Activated T-cell treated with anti-CD3 and anti-CD28 coated beads, Interleukin-2, amount 50 U/mL, for 72 hours (primary cell): ENCODE data around the gene LDAF1. TPM values are rescaled to one million over a fixed set of nuclear protein-coding genes. Genes with fewer than 3 reads are reported as not detected.
"Not testable (repeated sequence)": the region's sequence is repeated elsewhere in the genome, so short reads cannot be mapped to it uniquely, and the experiment has no call there.

Experiments
- ATAC-seq, 2 donors: fragments of 150-1000 bp; cut with Tn5 transposase; replicated peaks in 1 of 2; 2 replicates each; pipeline ENCODE4 v1.10.0; 2021; ENCODE audit warnings: moderate library complexity in 2 of 2, mild to moderate bottlenecking in 1 of 2
- DNase-seq, 2 donors: peaks; one replicate each; pipeline ENCODE4 v3.0.0; 2021 to 2022; ENCODE audit warnings: mixed read lengths in 1 of 2
- H3K27ac Mint-ChIP-seq: one replicate; pipeline ENCODE4 v1.8.0; 2022; ENCODE audit warnings: mild to moderate bottlenecking, moderate library complexity, mixed read lengths
- H3K27me3 Mint-ChIP-seq: one replicate; pipeline ENCODE4 v1.8.0; 2022; ENCODE audit warnings: low read depth, mixed read lengths
- H3K36me3 Mint-ChIP-seq, 2 donors: one replicate each; pipeline ENCODE4 v1.8.0; 2022; ENCODE audit warnings: mixed read lengths in 2 of 2, mild to moderate bottlenecking in 1 of 2; ENCODE audit not compliant: insufficient read depth in 2 of 2
- H3K4me1 Mint-ChIP-seq: one replicate; pipeline ENCODE4 v1.8.0; 2022; ENCODE audit warnings: low read depth, mixed read lengths
- H3K4me3 Mint-ChIP-seq, 2 donors: one replicate each; pipeline ENCODE4 v1.8.0; 2022; ENCODE audit warnings: mild to moderate bottlenecking in 2 of 2, mixed read lengths in 2 of 2, moderate library complexity in 2 of 2
- H3K9me3 Mint-ChIP-seq, 2 donors: one replicate each; pipeline ENCODE4 v1.8.0; 2022; ENCODE audit warnings: mixed read lengths in 2 of 2
- total RNA-seq, 2 donors: library from RNA; stranded (reverse); gene quantifications; one replicate each; pipeline ENCODE4 v1.2.3, GENCODE V29; 2022

The LDAF1 gene
- total RNA-seq, 2 donors from 2014 or later, result 10.4 to 12.2 TPM

DNA sequence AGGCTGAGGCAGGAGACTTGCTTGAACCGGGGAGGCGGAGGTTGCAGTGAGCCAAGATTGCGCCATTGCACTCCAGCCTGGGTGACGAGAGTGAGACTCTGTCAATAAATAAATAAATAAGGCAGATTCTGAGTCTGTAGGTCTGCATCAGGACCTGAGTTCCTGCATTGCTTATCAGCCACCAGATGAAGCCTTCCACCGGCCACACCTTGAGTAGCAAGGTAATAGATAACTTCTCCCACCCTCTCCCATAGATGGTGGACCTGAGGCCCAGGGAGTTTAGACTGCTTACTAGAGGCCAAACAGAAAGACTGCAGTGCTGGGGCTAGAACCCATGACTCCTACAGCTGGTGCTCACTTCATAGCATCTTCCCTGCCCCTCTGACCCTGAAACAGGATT, 30.8 kb downstream of the LDAF1 start:
- Mint-ChIP-seq H3K36me3 (peaks cover 4 to 8% of the 10 kb centered on the region in 2 donors), H3K9me3 (peaks cover 6 to 10% of the 10 kb centered on the region in 2 donors), H3K4me1 (peaks cover 12% of the 10 kb centered on the region), H3K27ac (no peak overlapping the region), H3K4me3 (no peak overlapping the region), H3K27me3 (peaks cover 10% of the 10 kb centered on the region)
- DNase-seq, result no peak
- ATAC-seq, result no peak

DNA sequence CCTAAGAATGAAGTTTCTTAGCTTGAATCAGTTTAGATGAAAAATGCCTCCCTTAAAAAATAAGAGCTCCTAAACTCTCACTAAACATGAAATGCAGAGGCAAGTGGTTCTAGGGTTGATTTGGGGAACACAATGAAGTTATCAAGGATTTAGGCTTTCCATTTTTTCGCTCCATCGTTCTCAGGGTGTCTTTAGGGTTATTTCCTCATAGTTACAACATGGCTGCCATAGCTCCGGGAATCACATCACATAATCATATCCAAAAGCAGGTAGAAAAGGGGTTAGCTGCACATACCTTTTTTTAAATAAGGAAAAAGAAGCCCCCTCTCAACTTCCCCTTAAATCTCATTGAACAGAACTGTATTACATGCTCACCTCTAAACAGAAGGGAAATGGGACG, 31.5 kb downstream of the LDAF1 start:
- H3K4me1 Mint-ChIP-seq, result peaks cover 19% of the 10 kb centered on the region
- H3K27me3 Mint-ChIP-seq, result peaks cover 17% of the 10 kb centered on the region
- no peak overlapping the region for H3K27ac Mint-ChIP-seq
- H3K4me3 Mint-ChIP-seq, result no peak overlapping the region
- ATAC-seq (no peak), DNase-seq (no peak)
- peaks cover 2 to 3% of the 10 kb centered on the region in 2 donors for H3K9me3 Mint-ChIP-seq
- H3K36me3 Mint-ChIP-seq, result peaks cover 1 to 2% of the 10 kb centered on the region in 2 donors

DNA sequence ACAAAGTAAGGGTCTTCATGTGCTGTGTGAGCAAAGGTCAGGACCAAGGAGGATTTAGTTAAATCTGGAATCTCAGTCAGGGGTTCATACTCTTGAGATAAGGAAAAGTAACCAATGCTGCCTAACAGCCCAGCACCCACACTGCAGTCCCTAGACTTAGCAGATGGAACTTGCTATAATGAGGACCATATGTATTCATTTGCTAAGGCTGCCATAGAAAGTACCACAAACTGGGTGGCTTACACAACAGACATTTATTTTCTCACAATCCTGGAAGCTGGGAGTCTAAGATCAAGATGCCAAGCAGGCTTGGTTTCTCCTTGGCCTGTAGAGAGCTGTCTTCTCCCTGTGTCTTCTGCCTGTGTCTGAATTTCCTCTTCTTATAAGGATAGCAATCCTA, 32.1 kb downstream of the LDAF1 start:
- H3K36me3 Mint-ChIP-seq, result peaks cover 1 to 2% of the 10 kb centered on the region in 2 donors
- DNase-seq, result no peak
- no peak overlapping the region for H3K27ac Mint-ChIP-seq
- peaks cover 0 to 2% of the 10 kb centered on the region in 2 donors for H3K9me3 Mint-ChIP-seq
- peaks cover 20% of the 10 kb centered on the region for H3K4me1 Mint-ChIP-seq
- peaks cover 17% of the 10 kb centered on the region for H3K27me3 Mint-ChIP-seq
- ATAC-seq, result no peak
- H3K4me3 Mint-ChIP-seq, result no peak overlapping the region

DNA sequence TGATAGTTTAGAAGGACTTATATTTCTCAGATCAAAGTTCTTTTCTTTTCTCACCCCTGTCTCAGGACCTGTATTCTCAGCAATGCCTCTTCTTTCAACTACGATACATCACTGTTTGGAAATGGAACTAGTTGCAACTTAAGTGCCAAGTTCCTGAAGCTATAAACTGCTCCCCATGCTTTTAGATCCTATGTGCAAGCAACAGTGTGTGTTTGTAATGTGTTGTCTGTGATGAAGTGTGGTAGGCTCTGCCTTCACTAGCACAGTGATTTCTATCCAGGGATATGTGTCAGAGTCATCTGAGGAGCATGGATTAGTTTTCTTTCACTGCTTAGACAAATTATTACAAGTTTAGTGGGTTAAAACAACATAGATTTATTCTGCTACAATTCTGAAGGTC, 34.5 kb downstream of the LDAF1 start:
- ATAC-seq, result no peak
- no peak overlapping the region for H3K4me3 Mint-ChIP-seq
- DNase-seq, result no peak
- H3K27me3 Mint-ChIP-seq, result peaks cover 17% of the 10 kb centered on the region
- peaks cover 20% of the 10 kb centered on the region for H3K4me1 Mint-ChIP-seq
- H3K27ac Mint-ChIP-seq, result no peak overlapping the region
- no peaks in the 10 kb centered on the region for H3K36me3 Mint-ChIP-seq
- no peaks in the 10 kb centered on the region for H3K9me3 Mint-ChIP-seq

DNA sequence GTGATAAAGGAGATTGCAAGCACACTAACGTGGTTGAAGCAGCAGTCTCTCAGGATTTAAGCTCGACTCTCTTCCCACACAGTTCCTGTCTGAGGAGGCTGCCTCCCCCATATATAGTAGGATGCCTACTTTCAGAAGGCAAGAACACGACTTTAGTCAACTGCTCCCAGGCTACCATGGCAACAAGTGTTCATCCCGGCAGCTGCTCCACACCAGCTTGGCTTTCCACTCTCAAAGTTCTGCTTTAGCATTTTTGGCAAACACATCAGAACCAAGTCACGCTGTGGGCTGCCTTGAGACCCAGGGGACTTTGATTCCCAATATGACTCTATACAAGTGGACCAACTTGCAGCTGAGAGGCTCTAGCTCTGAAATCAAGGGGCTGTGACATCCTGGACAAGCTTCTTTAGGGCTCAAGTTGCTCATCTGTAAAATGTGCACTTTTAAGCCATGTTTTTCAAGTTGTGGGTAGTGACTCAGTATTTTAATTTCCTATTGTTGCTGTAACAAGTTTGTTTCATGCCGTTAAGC, 36.4 kb downstream of the LDAF1 start:
- no peak for DNase-seq
- ATAC-seq, result no peak
- H3K27me3 Mint-ChIP-seq, result peaks cover 17% of the 10 kb centered on the region

DNA sequence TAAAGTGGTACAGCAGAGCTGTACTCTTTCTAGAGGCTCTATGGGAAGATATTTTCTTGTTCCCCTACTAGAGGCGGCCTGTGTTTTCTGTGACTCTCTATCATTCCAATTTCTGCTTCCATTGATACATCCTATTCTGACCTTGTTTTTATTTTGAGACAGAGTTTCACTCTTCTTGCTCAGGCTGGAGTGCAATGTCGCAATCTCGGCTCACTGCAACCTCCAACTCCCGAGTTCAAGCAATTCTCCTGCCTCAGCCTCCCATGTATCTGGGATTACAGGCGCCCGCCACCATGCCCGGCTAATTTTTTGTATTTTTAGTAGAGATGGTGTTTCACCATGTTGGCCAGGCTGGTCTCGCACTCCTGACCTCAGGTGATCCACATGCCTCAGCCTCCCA, 36.9 kb downstream of the LDAF1 start:
- Mint-ChIP-seq H3K27me3 (peaks cover 17% of the 10 kb centered on the region), H3K4me1 (peaks cover 10% of the 10 kb centered on the region)

More for the DNA sequence above, 36.4 kb downstream of the LDAF1 start:
- no peak overlapping the region for H3K27ac Mint-ChIP-seq
- peaks cover 10% of the 10 kb centered on the region for H3K4me1 Mint-ChIP-seq
- no peaks in the 10 kb centered on the region for H3K9me3 Mint-ChIP-seq
- no peak overlapping the region for H3K4me3 Mint-ChIP-seq
- no peaks in the 10 kb centered on the region for H3K36me3 Mint-ChIP-seq

DNA sequence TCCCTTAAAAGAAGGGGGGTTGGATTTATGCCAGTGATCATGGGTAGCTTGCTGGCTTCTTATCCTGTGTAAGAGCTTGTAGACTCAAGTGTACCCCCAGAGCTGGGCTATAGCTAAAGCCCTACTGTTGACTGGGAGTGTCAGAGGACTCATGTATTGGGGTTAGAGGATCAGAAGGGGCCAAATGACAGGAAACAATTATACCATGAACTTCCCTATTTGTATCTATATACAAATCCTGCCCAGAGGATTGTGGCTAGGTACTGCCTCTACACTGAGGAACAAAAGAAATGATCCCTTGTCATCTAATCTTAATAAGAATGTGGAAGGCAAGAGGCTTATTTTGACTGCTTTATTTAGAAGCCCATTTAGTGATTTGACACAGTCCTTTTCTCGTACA, 38.6 kb downstream of the LDAF1 start:
- no peaks in the 10 kb centered on the region for H3K36me3 Mint-ChIP-seq
- DNase-seq, result no peak
- no peak for ATAC-seq
- no peak overlapping the region for H3K4me3 Mint-ChIP-seq
- H3K4me1 Mint-ChIP-seq, result peaks cover 10% of the 10 kb centered on the region
- H3K27ac Mint-ChIP-seq, result no peak overlapping the region
- no peaks in the 10 kb centered on the region for H3K9me3 Mint-ChIP-seq
- peaks cover 30% of the 10 kb centered on the region for H3K27me3 Mint-ChIP-seq

More for the DNA sequence above, 36.9 kb downstream of the LDAF1 start:
- not testable (repeated sequence) for ATAC-seq, H3K4me3 Mint-ChIP-seq, H3K36me3 Mint-ChIP-seq, H3K27ac Mint-ChIP-seq, H3K9me3 Mint-ChIP-seq, DNase-seq

DNA sequence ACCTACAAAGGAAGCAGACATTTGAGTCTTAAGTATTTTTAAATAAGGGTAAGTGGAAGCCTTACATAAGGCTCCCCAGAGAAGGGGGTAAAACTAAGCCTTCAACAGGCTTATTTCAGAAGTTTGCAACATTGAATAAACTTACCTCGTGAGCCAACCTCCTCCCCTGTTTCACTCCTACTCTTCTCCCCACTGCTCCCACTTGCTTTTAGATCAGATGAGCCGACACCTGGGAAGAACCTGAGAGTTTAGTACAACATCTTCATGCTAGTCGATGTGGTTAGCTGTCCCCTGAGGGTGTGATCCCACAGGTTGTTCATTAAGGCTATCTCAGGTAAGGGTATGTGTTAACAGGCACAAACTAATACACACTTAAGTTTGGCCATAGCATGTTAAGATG, 39.1 kb downstream of the LDAF1 start:
- DNase-seq (no peak), ATAC-seq (no peak)
- Mint-ChIP-seq H3K4me3 (no peak overlapping the region), H3K4me1 (peaks cover 10% of the 10 kb centered on the region), H3K36me3 (no peaks in the 10 kb centered on the region), H3K9me3 (no peaks in the 10 kb centered on the region), H3K27ac (no peak overlapping the region), H3K27me3 (peaks cover 29% of the 10 kb centered on the region)

DNA sequence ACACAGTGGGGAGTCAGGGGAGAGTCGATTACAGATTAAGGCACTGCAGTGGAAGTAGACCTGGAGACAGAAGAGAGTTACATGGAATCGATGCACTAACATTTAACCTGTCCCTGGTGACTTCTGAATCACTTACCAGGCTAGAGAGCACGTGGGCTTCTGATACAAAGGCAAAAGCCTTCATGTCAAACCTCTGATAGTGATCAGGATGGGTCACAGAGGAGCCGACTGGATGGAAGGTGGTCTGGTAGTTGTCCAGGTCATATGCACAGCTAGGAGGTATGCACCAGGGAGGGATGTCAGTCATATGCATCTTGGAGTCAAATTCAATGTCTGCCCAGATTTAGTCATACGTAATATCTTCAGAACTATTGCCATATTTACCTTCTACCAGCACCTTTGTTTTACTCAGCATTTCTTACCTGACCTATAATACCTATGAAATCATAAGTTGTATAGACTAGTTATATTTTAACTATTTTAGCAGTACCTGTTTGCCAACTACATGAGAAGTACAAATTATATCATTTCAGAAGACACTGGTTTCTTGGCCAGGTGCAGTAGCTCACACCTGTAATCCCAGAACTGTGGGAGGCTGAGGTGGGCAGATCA, 41.2 kb downstream of the LDAF1 start:
- H3K27ac Mint-ChIP-seq, result no peak overlapping the region
- no peaks in the 10 kb centered on the region for H3K9me3 Mint-ChIP-seq
- no peak for DNase-seq
- H3K4me3 Mint-ChIP-seq, result no peak overlapping the region
- peaks cover 23% of the 10 kb centered on the region for H3K27me3 Mint-ChIP-seq
- no peaks in the 10 kb centered on the region for H3K36me3 Mint-ChIP-seq
- no peak for ATAC-seq
- peaks cover 4% of the 10 kb centered on the region for H3K4me1 Mint-ChIP-seq

DNA sequence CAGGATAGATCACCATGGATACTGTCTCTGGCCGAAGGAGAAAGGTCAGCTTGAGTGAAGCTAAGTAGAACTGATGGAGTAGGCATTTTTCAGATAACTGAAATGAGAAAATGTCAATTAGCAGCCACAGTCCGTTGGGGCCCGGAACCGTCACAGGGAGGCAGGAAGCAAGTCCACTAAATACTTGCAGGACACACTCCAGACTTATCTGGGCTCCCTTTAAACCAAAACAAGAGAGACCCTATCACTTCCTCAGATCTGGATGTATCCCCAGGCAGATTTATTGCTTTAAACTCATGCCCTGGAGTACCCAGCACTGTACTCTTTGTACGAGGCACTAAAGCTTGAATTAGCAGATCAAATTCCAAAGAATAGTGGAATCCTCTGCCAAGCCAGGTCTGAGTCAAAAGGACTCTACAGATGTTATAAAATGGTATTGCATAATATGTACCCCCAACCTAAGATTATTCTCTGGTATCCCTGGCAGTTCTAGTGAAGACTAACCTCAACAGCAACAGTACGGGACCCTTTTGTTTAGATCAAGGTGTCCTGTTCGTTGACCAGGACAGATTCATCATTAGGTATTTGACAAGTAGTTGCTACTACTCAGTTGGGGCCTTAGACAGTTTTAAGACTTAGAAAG, 44.8 kb downstream of the LDAF1 start:
- no peak for ATAC-seq
- no peaks in the 10 kb centered on the region for H3K9me3 Mint-ChIP-seq

DNA sequence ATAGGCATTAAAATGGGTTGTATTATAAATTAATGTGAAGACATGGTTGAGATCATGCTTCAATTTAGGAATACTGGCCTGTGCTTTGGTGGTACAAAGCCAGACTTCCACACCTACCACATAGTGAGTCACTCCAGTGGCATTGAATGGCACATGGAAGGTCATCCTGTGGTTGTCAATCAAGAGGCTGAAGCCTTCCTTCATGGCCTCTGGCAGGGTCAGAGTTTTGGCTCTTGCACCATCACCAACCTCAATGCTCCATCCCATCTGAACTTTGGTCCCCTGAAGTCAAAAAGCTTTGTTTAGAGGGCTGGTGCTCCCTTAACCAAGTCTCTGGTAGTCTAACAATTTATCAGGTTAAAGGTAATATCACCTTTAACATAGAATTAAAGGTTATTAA, 46.8 kb downstream of the LDAF1 start:
- peaks cover 31% of the 10 kb centered on the region for H3K27me3 Mint-ChIP-seq
- ATAC-seq (no peak), DNase-seq (no peak)
- no peaks in the 10 kb centered on the region for H3K9me3 Mint-ChIP-seq
- H3K4me3 Mint-ChIP-seq, result no peak overlapping the region
- no peaks in the 10 kb centered on the region for H3K36me3 Mint-ChIP-seq
- no peak overlapping the region for H3K27ac Mint-ChIP-seq
- no peaks in the 10 kb centered on the region for H3K4me1 Mint-ChIP-seq

More for the DNA sequence above, 44.8 kb downstream of the LDAF1 start:
- Mint-ChIP-seq H3K4me1 (no peaks in the 10 kb centered on the region), H3K4me3 (no peak overlapping the region), H3K27me3 (peaks cover 20% of the 10 kb centered on the region), H3K27ac (no peak overlapping the region), H3K36me3 (no peaks in the 10 kb centered on the region)
- DNase-seq, result no peak

DNA sequence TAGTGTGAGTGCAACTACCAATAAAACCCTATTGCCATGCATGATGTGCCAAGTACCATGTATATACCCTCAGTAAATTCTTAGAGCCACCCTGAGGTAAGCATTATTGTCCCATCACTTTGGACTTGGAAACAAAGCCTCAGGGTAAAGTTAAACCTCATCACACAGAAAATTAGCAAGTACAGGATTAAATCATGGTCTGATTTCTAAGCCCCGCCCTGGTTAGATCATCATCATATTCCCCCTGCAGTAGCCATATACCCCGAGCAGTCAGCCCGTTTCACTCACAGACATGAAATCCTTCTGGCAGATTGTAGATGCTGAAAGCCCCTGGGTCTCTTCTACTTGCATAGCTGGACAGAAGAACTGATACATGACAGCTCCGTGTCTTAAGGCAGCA, 48.1 kb downstream of the LDAF1 start:
- ATAC-seq (no peak), DNase-seq (no peak)
- no peak overlapping the region for H3K4me3 Mint-ChIP-seq
- H3K27ac Mint-ChIP-seq, result no peak overlapping the region
- H3K36me3 Mint-ChIP-seq, result no peaks in the 10 kb centered on the region
- H3K9me3 Mint-ChIP-seq, result no peaks in the 10 kb centered on the region
- H3K4me1 Mint-ChIP-seq, result no peaks in the 10 kb centered on the region
- H3K27me3 Mint-ChIP-seq, result peaks cover 21% of the 10 kb centered on the region

DNA sequence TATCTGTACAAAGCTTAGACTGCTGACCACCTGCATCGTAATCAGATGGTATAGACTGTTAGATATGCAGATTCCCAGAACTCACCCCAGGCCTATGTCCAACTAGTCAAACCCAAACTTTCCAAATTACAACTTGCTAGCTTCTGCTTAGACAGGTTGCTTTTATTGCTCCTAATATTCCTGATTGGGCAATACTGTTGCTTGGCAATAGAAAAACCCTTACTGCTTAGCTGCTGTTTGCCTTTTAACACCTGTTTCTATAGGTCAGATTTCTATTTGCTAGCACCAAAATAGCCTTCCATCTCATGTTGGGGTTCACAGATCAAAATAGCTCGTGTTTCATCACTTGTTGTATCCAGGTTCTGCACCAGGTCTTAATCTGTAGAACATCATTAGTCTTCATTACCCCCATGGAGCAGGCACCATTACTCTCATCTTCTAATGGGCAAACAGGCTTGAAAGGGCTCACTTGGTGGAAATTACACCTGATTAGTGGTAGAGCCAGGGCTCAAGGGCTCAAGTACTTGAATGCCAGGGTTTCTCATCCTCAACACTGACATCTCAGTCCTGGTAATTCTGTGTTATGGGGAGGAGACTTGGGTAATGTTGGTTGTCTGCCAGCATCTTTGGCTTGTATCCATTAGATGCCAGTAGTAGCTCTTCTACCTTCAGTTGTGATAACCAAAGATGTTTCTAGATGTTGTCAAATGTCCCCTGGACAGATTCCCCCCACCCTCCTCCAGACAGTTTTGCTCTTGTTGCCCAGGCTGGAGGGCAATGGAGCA, 50.2 kb downstream of the LDAF1 start:
- Mint-ChIP-seq H3K27ac (no peak overlapping the region), H3K4me3 (no peak overlapping the region), H3K9me3 (no peaks in the 10 kb centered on the region), H3K36me3 (no peaks in the 10 kb centered on the region), H3K27me3 (peaks cover 19% of the 10 kb centered on the region), H3K4me1 (no peaks in the 10 kb centered on the region)
- DNase-seq, result no peak
- no peak for ATAC-seq
